ENCODE results near the gene NR6A1.

The NR6A1 gene

DNA sequence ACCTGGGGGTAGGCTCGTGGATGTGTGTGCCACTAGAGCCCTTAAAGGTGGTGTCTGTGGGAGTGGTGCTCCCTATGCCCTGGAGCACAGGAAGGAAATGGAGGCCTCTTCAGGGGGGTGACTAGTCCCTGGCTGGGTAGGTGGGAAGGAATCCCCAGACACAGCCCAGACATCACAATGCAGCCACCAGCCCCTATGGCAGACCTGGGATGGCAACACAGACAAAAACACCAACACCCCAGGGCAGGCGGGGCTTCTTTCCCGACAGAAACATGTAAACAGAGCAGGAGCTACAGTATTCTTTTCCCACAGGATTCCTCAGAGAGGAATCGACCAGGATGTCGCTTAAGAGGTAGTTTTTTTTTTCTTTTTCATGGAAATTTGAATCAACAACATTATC is 253.5 kb downstream of the NR6A1 start:
- no peak for TF ChIP-seq CTCF (IDR thresholded peaks at IDR 0.05)
- H3K27me3 ChIP-seq = peaks cover 0 to 8% of the 10 kb centered on the region in 2 donors
- no peaks in the 10 kb centered on the region for H3K4me1 ChIP-seq
- no peaks in the 10 kb centered on the region for H3K36me3 ChIP-seq
- H3K9me3 ChIP-seq = no peaks in the 10 kb centered on the region
- DNase-seq = no peak
- H3K27ac ChIP-seq = no peak overlapping the region
- no peak overlapping the region for H3K4me3 ChIP-seq
- intact Hi-C loops (cut with DNase I; ENCODE audit: low total_unique reads) = no loop called here

DNA sequence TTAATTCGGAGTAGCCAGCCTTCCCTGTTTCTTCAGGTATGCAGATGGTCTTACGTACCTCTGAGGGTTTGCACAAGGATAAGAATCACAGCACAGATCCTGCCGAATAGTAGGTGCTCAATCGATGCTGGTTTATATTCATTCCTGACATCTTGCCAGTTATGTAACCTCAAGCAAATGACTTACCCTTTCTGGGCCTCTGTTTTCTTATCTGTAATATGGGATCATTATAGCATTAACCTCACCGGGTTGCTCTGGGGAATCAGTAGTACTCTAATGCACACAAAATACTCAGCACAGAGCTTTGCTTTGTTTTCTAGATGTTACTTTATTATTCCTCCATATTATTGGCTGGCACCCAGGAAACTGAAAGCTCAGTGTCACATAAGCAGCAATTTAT is 256.2 kb downstream of the NR6A1 start:
- no peak for DNase-seq
- peaks cover 0 to 18% of the 10 kb centered on the region in 2 donors for H3K27me3 ChIP-seq
- H3K4me1 ChIP-seq = no peaks in the 10 kb centered on the region
- H3K4me3 ChIP-seq = no peak overlapping the region
- no peak for TF ChIP-seq CTCF (IDR thresholded peaks at IDR 0.05)
- H3K9me3 ChIP-seq = no peaks in the 10 kb centered on the region
- H3K36me3 ChIP-seq = no peaks in the 10 kb centered on the region
- no peak overlapping the region for H3K27ac ChIP-seq
- intact Hi-C loops (cut with DNase I; ENCODE audit: low total_unique reads) = no loop called here

DNA sequence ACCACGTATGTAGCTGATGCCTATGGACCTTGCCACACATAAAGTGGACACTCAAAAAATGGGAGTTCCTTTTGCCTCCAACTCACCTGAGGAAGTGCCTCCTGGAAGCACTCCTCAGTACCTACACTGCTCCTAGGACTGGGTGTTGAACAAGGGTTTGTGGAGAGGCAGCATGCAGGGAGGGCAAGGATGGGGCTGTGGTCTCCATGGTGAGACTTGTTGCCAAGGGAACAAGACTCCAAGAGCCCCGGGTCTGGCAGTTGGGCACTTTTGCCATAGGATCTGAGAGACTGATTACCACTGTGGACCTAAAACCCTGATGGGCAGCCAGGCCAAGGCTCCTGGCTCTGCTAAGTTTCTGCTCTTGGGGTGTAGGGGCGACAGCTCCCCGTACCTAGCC is 257.0 kb downstream of the NR6A1 start:
- Histone ChIP-seq H3K4me3 (no peak overlapping the region), H3K27me3 (peaks cover 0 to 20% of the 10 kb centered on the region in 2 donors), H3K9me3 (no peaks in the 10 kb centered on the region), H3K36me3 (no peaks in the 10 kb centered on the region), H3K27ac (no peak overlapping the region), H3K4me1 (no peaks in the 10 kb centered on the region)
- TF ChIP-seq CTCF (IDR thresholded peaks at IDR 0.05) = no peak
- intact Hi-C loops (cut with DNase I; ENCODE audit: low total_unique reads) = no loop called here
- no peak for DNase-seq

GRCh38 chr9:124513376-124513994 is 257.6 kb downstream of the NR6A1 start:
- no peaks in the 10 kb centered on the region for H3K36me3 ChIP-seq
- no peak for TF ChIP-seq CTCF (IDR thresholded peaks at IDR 0.05)
- no peaks in the 10 kb centered on the region for H3K9me3 ChIP-seq
- no peaks in the 10 kb centered on the region for H3K4me1 ChIP-seq
- H3K27ac ChIP-seq = no peak overlapping the region
- intact Hi-C loops (cut with DNase I; ENCODE audit: low total_unique reads) = no loop called here
- no peak for DNase-seq
- H3K4me3 ChIP-seq = no peak overlapping the region
- peaks cover 0 to 20% of the 10 kb centered on the region in 2 donors for H3K27me3 ChIP-seq

- Histone ChIP-seq H3K27me3 (peaks cover 0 to 20% of the 10 kb centered on the region in 2 donors), H3K27ac (no peak overlapping the region), H3K9me3 (no peaks in the 10 kb centered on the region), H3K4me3 (no peak overlapping the region), H3K36me3 (no peaks in the 10 kb centered on the region), H3K4me1 (no peaks in the 10 kb centered on the region)
- intact Hi-C loops (cut with DNase I; ENCODE audit: low total_unique reads) = no loop called here
- no peak for DNase-seq
- no peak for TF ChIP-seq CTCF (IDR thresholded peaks at IDR 0.05)
Measured at GRCh38 chr9:124512806-124513204, 258.3 kb downstream of the NR6A1 start.

Measured in tibial artery (tissue), 4 donors.